ENCODE results near the gene F12.

DNA sequence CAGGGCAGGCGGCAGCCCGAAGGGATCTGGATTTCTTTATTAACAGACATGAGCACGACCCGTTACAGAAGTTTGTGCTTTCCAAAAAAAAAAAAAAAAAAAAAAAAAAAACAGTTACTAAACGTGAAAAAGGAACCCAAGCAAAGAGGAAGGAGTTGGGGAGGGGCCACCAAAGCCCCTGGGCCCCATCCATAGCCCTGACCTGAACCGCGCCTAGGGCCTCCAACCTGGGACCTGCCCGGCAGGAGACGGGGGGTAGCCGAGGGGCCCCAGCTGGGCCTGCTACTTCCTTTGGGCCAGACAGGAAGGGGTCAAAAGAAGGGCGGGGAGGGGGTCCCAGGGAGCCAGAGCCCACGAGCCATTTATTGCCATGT, 47.2 kb upstream of the F12 start:
- TF ChIP-seq, protein P1, sequence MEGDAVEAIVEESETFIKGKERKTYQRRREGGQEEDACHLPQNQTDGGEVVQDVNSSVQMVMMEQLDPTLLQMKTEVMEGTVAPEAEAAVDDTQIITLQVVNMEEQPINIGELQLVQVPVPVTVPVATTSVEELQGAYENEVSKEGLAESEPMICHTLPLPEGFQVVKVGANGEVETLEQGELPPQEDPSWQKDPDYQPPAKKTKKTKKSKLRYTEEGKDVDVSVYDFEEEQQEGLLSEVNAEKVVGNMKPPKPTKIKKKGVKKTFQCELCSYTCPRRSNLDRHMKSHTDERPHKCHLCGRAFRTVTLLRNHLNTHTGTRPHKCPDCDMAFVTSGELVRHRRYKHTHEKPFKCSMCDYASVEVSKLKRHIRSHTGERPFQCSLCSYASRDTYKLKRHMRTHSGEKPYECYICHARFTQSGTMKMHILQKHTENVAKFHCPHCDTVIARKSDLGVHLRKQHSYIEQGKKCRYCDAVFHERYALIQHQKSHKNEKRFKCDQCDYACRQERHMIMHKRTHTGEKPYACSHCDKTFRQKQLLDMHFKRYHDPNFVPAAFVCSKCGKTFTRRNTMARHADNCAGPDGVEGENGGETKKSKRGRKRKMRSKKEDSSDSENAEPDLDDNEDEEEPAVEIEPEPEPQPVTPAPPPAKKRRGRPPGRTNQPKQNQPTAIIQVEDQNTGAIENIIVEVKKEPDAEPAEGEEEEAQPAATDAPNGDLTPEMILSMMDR (IDR thresholded peaks at IDR 0.05), result no peak
- TF ChIP-seq NR2C2 (CRISPR knock-in tag; IDR thresholded peaks at IDR 0.05), result no peak
- TF ChIP-seq, protein P2, sequence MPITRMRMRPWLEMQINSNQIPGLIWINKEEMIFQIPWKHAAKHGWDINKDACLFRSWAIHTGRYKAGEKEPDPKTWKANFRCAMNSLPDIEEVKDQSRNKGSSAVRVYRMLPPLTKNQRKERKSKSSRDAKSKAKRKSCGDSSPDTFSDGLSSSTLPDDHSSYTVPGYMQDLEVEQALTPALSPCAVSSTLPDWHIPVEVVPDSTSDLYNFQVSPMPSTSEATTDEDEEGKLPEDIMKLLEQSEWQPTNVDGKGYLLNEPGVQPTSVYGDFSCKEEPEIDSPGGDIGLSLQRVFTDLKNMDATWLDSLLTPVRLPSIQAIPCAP (CRISPR knock-in tag; IDR thresholded peaks at IDR 0.05), result no peak
- no peak for TF ChIP-seq NFE2L1 (CRISPR knock-in tag; IDR thresholded peaks at IDR 0.05)
- no peak for TF ChIP-seq TEAD4 (CRISPR knock-in tag; IDR thresholded peaks at IDR 0.05)

Measured in WTC11 (cell line).